GM10847 (cell line): ENCODE data around the gene PPP1R15B.

Experiments
- POLR2A ChIP-seq: IDR thresholded peaks from 2 replicates; pipeline ENCODE4 v1.6.1; 2011; ENCODE audit not compliant: insufficient read length; ENCODE audit errors: extremely low read depth

Gene PPP1R15B

GRCh38 chr1:204448344-204448964, 36.8 kb upstream of the PPP1R15B start:
- no peak for TF ChIP-seq POLR2A

GRCh38 chr1:204447736-204448135, 36.1 kb upstream of the PPP1R15B start:
- TF ChIP-seq POLR2A: no peak

GRCh38 chr1:204447190-204447589, 35.6 kb upstream of the PPP1R15B start:
- no peak for TF ChIP-seq POLR2A

- TF ChIP-seq POLR2A: no peak
Observed at GRCh38 chr1:204446413-204447111, 34.9 kb upstream of the PPP1R15B start.

GRCh38 chr1:204445860-204446412, 34.3 kb upstream of the PPP1R15B start:
- TF ChIP-seq POLR2A: no peak

- no peak for TF ChIP-seq POLR2A
Observed at GRCh38 chr1:204443871-204444581, 32.4 kb upstream of the PPP1R15B start.

GRCh38 chr1:204443260-204443619, 31.6 kb upstream of the PPP1R15B start:
- TF ChIP-seq POLR2A: no peak

GRCh38 chr1:204442376-204443259, 31.0 kb upstream of the PPP1R15B start:
- TF ChIP-seq POLR2A: no peak

- TF ChIP-seq POLR2A: no peak
Observed at GRCh38 chr1:204441558-204441957, 29.9 kb upstream of the PPP1R15B start.

GRCh38 chr1:204439621-204440375, 28.2 kb upstream of the PPP1R15B start:
- TF ChIP-seq POLR2A: no peak

- TF ChIP-seq POLR2A: no peak
Observed at GRCh38 chr1:204438628-204439027, 27.0 kb upstream of the PPP1R15B start.

GRCh38 chr1:204437796-204438570, 26.4 kb upstream of the PPP1R15B start:
- no peak for TF ChIP-seq POLR2A

GRCh38 chr1:204435872-204436271, 24.3 kb upstream of the PPP1R15B start:
- TF ChIP-seq POLR2A: no peak
